H1 (cell line): ENCODE data around the gene CEP68. TPM values are rescaled to one million over a fixed set of nuclear protein-coding genes. Genes with fewer than 3 reads are reported as not detected.

Source experiments
- CTCF ChIA-PET: fragments of 300-600 bp; sonication (Branson Sonifier 250); formaldehyde crosslinking; loops from one replicate; lab custom pipeline; 2021; ENCODE audit not compliant: partially characterized antibody; lab: Charles Lee
- POLR2A ChIA-PET: fragments of 300-600 bp; sonication (Branson Sonifier 250); formaldehyde crosslinking; loops from one replicate; lab custom pipeline; 2021; ENCODE audit warnings: inconsistent platforms; ENCODE audit not compliant: partially characterized antibody; lab: Charles Lee
- DNase-seq, 2 experiments: peaks; one replicate each; pipeline versions ENCODE4 v3.0.0 to v3.0.0-alpha.2; 2010 to 2022; ENCODE audit warnings: low spot score in 2 of 2, low read depth in 1 of 2, mixed read lengths in 1 of 2
- FAIRE-seq: peaks from 2 replicates; lab custom pipeline; 2011; peaks lifted over from hg19 to GRCh38; lab: Jason Lieb, UNC
- H2AFZ ChIP-seq: 2 replicates; pipeline ENCODE4 v1.8.1; 2012; ENCODE audit warnings: low read length, inconsistent platforms
- H2AK5ac ChIP-seq: 2 replicates; pipeline ENCODE4 v1.6.1; 2013; ENCODE audit warnings: low read depth, low read length
- H2BK120ac ChIP-seq: replicated peaks from 2 replicates; pipeline ENCODE3; 2013; ENCODE audit warnings: low read depth, low read length, inconsistent platforms
- H2BK12ac ChIP-seq: 2 replicates; pipeline ENCODE4 v1.6.1; 2013; ENCODE audit warnings: low read depth, low read length
- H2BK15ac ChIP-seq: 2 replicates; pipeline ENCODE4 v1.6.1; 2013; ENCODE audit warnings: low read length
- H2BK20ac ChIP-seq: 2 replicates; pipeline ENCODE4 v1.6.1; 2013; ENCODE audit warnings: low read length
- H2BK5ac ChIP-seq: 2 replicates; pipeline ENCODE4 v1.6.1; 2013; ENCODE audit warnings: low read depth, low read length
- H3K14ac ChIP-seq: 2 replicates; pipeline ENCODE4 v1.6.1; 2013; ENCODE audit warnings: inconsistent platforms; ENCODE audit not compliant: insufficient read length
- H3K18ac ChIP-seq: 2 replicates; pipeline ENCODE4 v1.6.1; 2013; ENCODE audit warnings: low read length; ENCODE audit errors: extremely low read depth
- H3K23ac ChIP-seq: 2 replicates; pipeline ENCODE4 v1.6.1; 2013; ENCODE audit warnings: inconsistent platforms; ENCODE audit not compliant: insufficient read length
- H3K23me2 ChIP-seq: 2 replicates; pipeline ENCODE4 v1.6.1; 2013; ENCODE audit warnings: low read depth, low read length
- H3K27ac ChIP-seq: 2 replicates; pipeline ENCODE4 v1.6.1; 2011; ENCODE audit warnings: low read depth, low read length, inconsistent platforms
- H3K27me3 ChIP-seq, 4 experiments: replicated peaks in 1 of 4; 1 replicate in 1 of 4; 2 replicates in 3 of 4; pipeline versions ENCODE4 v1.6.1 to v1.8.1; 2011 to 2013; ENCODE audit warnings: low read length in 3 of 4, mild to moderate bottlenecking in 3 of 4, inconsistent platforms in 2 of 4, mixed read lengths in 2 of 4, moderate library complexity in 1 of 4; ENCODE audit not compliant: control insufficient read depth in 3 of 4, insufficient read depth in 3 of 4; ENCODE audit errors: extremely low read depth in 1 of 4
- H3K36me3 ChIP-seq, 4 experiments: 2 replicates each; pipeline versions ENCODE4 v1.6.1 to v1.8.1; 2011 to 2013; ENCODE audit warnings: mild to moderate bottlenecking in 4 of 4, low read length in 3 of 4, moderate library complexity in 2 of 4, control low read depth in 1 of 4, inconsistent platforms in 1 of 4; ENCODE audit not compliant: insufficient read depth in 4 of 4, control insufficient read depth in 2 of 4
- H3K4ac ChIP-seq: replicated peaks from 2 replicates; pipeline ENCODE3; 2013; ENCODE audit warnings: low read length, low read depth, mixed read lengths, inconsistent platforms; ENCODE audit not compliant: insufficient read length
- H3K4me1 ChIP-seq, 4 experiments: replicated peaks in 1 of 4; 1 replicate in 1 of 4; 2 replicates in 3 of 4; pipeline versions ENCODE4 v1.6.1 to v1.8.1; 2011 to 2013; ENCODE audit warnings: low read length in 3 of 4, inconsistent platforms in 2 of 4, mixed read lengths in 1 of 4; ENCODE audit not compliant: insufficient read depth in 4 of 4, control insufficient read depth in 3 of 4
- H3K4me2 ChIP-seq, 2 experiments: 2 replicates each; pipeline versions ENCODE4 v1.6.1 to v1.8.1; 2011 to 2013; ENCODE audit warnings: low read depth in 2 of 2, low read length in 2 of 2, control low read depth in 1 of 2, inconsistent platforms in 1 of 2, mild to moderate bottlenecking in 1 of 2; ENCODE audit not compliant: insufficient read depth in 1 of 2
- H3K4me3 ChIP-seq, 4 experiments: fragments of 200-600, 300-600 bp in 1 of 4; sonication (generic), shearing (Covaris generic), sonication (Bioruptor Twin) in 1 of 4; 2 replicates each; pipeline versions ENCODE4 v1.5.1 to v1.8.1; 2011 to 2016; ENCODE audit warnings: low read length in 4 of 4, low read depth in 3 of 4, control low read depth in 2 of 4, inconsistent platforms in 2 of 4, mild to moderate bottlenecking in 2 of 4, mixed read lengths in 1 of 4, moderate library complexity in 1 of 4; ENCODE audit not compliant: insufficient read depth in 2 of 4; ENCODE audit errors: extremely low read depth in 1 of 4
- H3K56ac ChIP-seq: replicated peaks from 2 replicates; pipeline ENCODE3; 2013; ENCODE audit warnings: low read depth, mild to moderate bottlenecking, mixed read lengths, low read length, inconsistent platforms; ENCODE audit not compliant: insufficient read length
- H3K79me1 ChIP-seq: 2 replicates; pipeline ENCODE4 v1.6.1; 2013; ENCODE audit warnings: low read depth, low read length, control low read depth
- H3K79me2 ChIP-seq, 2 experiments: 2 replicates each; pipeline versions ENCODE4 v1.6.1 to v1.8.1; 2012 to 2013; ENCODE audit warnings: low read length in 2 of 2, mild to moderate bottlenecking in 2 of 2, inconsistent platforms in 1 of 2; ENCODE audit not compliant: insufficient read depth in 2 of 2, control insufficient read depth in 1 of 2
- H3K9ac ChIP-seq, 4 experiments: replicated peaks in 1 of 4; 1 replicate in 1 of 4; 2 replicates in 3 of 4; pipeline versions ENCODE4 v1.6.1 to v1.8.1; 2011 to 2013; ENCODE audit warnings: low read depth in 3 of 4, low read length in 3 of 4, control low read depth in 2 of 4, mild to moderate bottlenecking in 2 of 4, moderate library complexity in 2 of 4, inconsistent platforms in 1 of 4; ENCODE audit errors: extremely low read depth in 1 of 4
- H3K9me3 ChIP-seq, 2 experiments: 2 replicates each; pipeline versions ENCODE4 v1.6.1 to v1.8.1; 2012 to 2013; ENCODE audit warnings: mild to moderate bottlenecking in 2 of 2, moderate library complexity in 2 of 2, control low read depth in 1 of 2, inconsistent platforms in 1 of 2, low read depth in 1 of 2, low read length in 1 of 2, mixed read lengths in 1 of 2; ENCODE audit not compliant: insufficient read depth in 2 of 2
- H4K20me1 ChIP-seq, 2 experiments: replicated peaks in 1 of 2; 2 replicates each; pipeline versions ENCODE3 to v1.8.1; 2011 to 2013; ENCODE audit warnings: inconsistent platforms in 2 of 2, low read length in 2 of 2, mild to moderate bottlenecking in 1 of 2; ENCODE audit not compliant: insufficient read depth in 2 of 2, control insufficient read depth in 1 of 2
- H4K5ac ChIP-seq: 2 replicates; pipeline ENCODE4 v1.6.1; 2013; ENCODE audit warnings: low read length, low read depth, mixed read lengths, inconsistent platforms; ENCODE audit not compliant: insufficient read length
- H4K8ac ChIP-seq: 2 replicates; pipeline ENCODE4 v1.8.0; 2013; ENCODE audit warnings: mild to moderate bottlenecking, moderate library complexity, low read length, inconsistent platforms; ENCODE audit not compliant: insufficient read depth; ENCODE audit errors: extremely low read depth
- H4K91ac ChIP-seq: replicated peaks from 2 replicates; pipeline ENCODE3; 2013; ENCODE audit warnings: low read length, mixed read lengths, inconsistent platforms; ENCODE audit not compliant: insufficient read length
- CEBPB ChIP-seq: IDR thresholded peaks from 2 replicates; pipeline ENCODE4 v1.6.1; 2012; ENCODE audit warnings: low read depth, low read length
- SRF ChIP-seq: IDR thresholded peaks from 2 replicates; pipeline ENCODE4 v1.6.1; 2011; ENCODE audit warnings: mild to moderate bottlenecking, low read depth, low read length, moderate library complexity
- WGBS, 2 experiments: shearing (Covaris generic) in 1 of 2; methylation state at CpG; one replicate each; pipeline versions ENCODE4 v1.1.6 to v1.1.7; 2013 to 2015; ENCODE audit warnings: low lambda C conversion rate in 2 of 2, mixed read lengths in 2 of 2, inconsistent platforms in 1 of 2, low coverage in 1 of 2, missing lambda C conversion rate in 1 of 2; ENCODE audit not compliant: insufficient replicate concordance in 2 of 2, insufficient coverage in 1 of 2, insufficient read length in 1 of 2; ENCODE audit errors: extremely low coverage in 1 of 2, missing lambda C conversion rate in 1 of 2; 5-methylcytosine and 5-hydroxymethylcytosine counted together
- polyA plus RNA-seq, 7 experiments: library from polyadenylated mRNA; depleted of rRNA in 3 of 7; stranded (reverse) in 5 of 7; unstranded in 2 of 7; fragments of >200 nt in 5 of 7; fragments of 200-250 nt in 2 of 7; gene quantifications; 1 replicate in 5 of 7; 2 replicates in 1 of 7; 4 replicates in 1 of 7; pipeline versions ENCODE4 v1.2.1 to v1.2.3, GENCODE V29; 2011 to 2013; ENCODE audit warnings: missing spikeins in 2 of 7, mixed read lengths in 2 of 7
- total RNA-seq: library from RNA; stranded (reverse); fragmentation: NEBNext Ultra II Directional; extraction: Animal tissue kit (Norgen Biotek cat#: 25700); gene quantifications from 2 replicates; pipeline ENCODE4 v1.2.1, GENCODE V29; 2021

CEP68 gene
- total and polyA plus RNA-seq, 2 of the 8 experiments (the other 6 are each of a cell fraction or from before 2014, with no cell fraction given), result 23.2 to 24.7 TPM

DNA sequence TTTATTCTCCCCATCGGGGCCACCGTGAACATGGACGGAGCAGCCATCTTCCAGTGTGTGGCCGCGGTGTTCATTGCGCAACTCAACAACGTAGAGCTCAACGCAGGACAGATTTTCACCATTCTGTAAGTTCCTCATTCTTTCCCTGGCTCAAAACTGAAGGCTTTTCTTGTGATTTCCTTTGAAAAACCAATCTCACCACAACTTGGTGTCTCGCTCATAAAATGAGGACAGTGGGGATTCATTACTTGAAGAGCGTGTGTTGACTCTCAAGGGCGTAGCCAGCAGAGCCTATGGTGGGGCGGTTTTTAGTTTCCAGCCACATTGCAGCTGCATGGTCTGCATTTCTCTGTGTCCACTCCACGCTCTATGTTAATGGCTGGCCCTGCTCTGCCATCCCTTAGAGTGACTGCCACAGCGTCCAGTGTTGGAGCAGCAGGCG, 38.1 kb upstream of the CEP68 start:
- Histone ChIP-seq H2BK5ac (no peak overlapping the region), H4K91ac (no peak overlapping the region), H4K5ac (no peak overlapping the region), H3K4me3 (no peak overlapping the region), H3K9ac (no peak overlapping the region), H2BK120ac (no peak overlapping the region), H3K18ac (no peak overlapping the region), H3K56ac (no peak overlapping the region), H3K4ac (no peak overlapping the region), H4K8ac (no peak overlapping the region), H3K4me1 (peaks cover 0 to 3% (median 2%) of the 10 kb centered on the region in 4 experiments; a peak in 4 of 7 replicates), H2BK15ac (no peak overlapping the region), H3K79me2 (no peaks in the 10 kb centered on the region), H2BK12ac (no peak overlapping the region), H4K20me1 (peaks cover 2 to 3% of the 10 kb centered on the region in 2 experiments), H3K36me3 (no peaks in the 10 kb centered on the region), H2AFZ (no peak overlapping the region), H3K23ac (no peak overlapping the region), H3K27me3 (no peaks in the 10 kb centered on the region), H3K23me2 (no peaks in the 10 kb centered on the region), H2AK5ac (no peak overlapping the region), H3K9me3 (no peaks in the 10 kb centered on the region), H2BK20ac (no peak overlapping the region), H3K79me1 (peaks cover 2% of the 10 kb centered on the region; the same call in 1 of the 2 replicates), H3K27ac (no peak overlapping the region), H3K4me2 (no peak overlapping the region), H3K14ac (no peak overlapping the region)
- CTCF ChIA-PET, result interaction anchor here (0.6 to 2.5 kb wide), 22 partner anchors 8 to 557 kb away, joined by 3 to 14 read pairs (median 3); partner anchors contain the start of gene CEP68
- TF ChIP-seq CEBPB (peak; percentile 88), SRF (no peak)
- POLR2A ChIA-PET, result interaction anchor here (0.6 to 1.2 kb wide), 5 partner anchors 8 to 558 kb away, joined by 3 to 5 read pairs (median 4); no protein-coding TSS in a partner anchor
- FAIRE-seq, result no peak
- no peak for DNase-seq
- WGBS, 2 experiments, result 89% methylated on average over 15 of the region's 15 CpGs; no CpG with 5 or more reads in 1 of the 2 experiments
